ENCODE results near the gene VAMP2. TPM values are rescaled to one million over a fixed set of nuclear protein-coding genes. Genes with fewer than 3 reads are reported as not detected.
A peak's percentile ranks its signal among the peaks of the same experiment; 100 is the strongest.

Gene VAMP2
- total and polyA plus RNA-seq, 9 of the 15 experiments (the other 6 are each of a cell fraction or from before 2014, with no cell fraction given) = 2.3 to 31.8 (median 6.0) TPM

DNA sequence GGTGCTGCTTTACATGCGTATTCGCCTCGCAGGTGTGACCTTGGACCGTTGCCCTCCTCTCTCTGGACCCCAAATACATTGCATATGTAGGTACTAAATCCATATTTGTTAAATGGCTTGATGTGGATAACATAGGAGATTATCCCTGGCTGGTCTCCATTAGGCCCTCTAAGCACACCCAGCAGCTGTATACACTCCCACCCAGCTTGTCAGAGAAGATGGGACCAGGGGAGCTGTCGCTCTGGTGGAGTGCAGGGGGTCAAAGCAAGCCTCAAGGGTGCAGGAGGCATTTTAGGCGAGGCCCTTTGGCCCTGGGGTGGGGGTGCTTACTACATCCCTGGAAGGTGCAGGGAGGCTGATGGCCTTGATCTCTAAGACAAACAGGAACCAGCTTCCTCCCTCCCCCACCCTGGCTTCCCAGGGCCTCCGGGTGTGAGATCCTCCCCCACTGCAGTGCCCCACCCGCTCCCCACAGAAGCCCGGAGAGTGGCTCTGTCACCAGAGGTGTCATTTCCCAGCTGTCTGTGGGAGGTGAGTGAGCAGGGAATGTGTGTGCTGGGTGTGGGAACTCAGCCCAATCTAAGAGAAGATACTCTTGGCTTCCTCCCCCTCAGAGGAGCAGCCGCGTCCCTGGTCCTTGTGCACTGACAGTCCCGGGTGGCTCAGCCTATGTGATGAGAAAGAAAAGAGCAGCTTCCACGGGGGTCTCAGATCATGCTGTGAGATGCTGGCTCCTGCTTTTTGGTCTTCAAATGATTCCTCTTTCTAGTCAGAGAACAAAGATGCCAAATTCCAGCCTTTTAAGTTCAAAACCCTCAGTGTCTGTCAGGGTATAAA lies 1.4 kb upstream of the VAMP2 start (continued):
- TF ChIP-seq, protein P1, sequence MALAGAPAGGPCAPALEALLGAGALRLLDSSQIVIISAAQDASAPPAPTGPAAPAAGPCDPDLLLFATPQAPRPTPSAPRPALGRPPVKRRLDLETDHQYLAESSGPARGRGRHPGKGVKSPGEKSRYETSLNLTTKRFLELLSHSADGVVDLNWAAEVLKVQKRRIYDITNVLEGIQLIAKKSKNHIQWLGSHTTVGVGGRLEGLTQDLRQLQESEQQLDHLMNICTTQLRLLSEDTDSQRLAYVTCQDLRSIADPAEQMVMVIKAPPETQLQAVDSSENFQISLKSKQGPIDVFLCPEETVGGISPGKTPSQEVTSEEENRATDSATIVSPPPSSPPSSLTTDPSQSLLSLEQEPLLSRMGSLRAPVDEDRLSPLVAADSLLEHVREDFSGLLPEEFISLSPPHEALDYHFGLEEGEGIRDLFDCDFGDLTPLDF (CRISPR knock-in tag; IDR thresholded peaks at IDR 0.05) = no peak
- TF ChIP-seq HDAC6 (IDR thresholded peaks at IDR 0.05; ENCODE audit: low read depth, low read length) (no peak), ZNF316 (IDR thresholded peaks at IDR 0.05) (no peak), ZBTB17 (CRISPR knock-in tag; IDR thresholded peaks at IDR 0.05) (no peak), HDAC1 (IDR thresholded peaks at IDR 0.05) (peak in 1 of 2 experiments; percentile 70; a peak in 1 of 4 replicates), POLR2H (tag; IDR thresholded peaks at IDR 0.05; ENCODE audit: low read depth) (0 out of 2 replicates have a peak, but pooled peaks have one; percentile 26), RNF2 (IDR thresholded peaks at IDR 0.05) (peak; percentile 93), NFE2L1 (tag; IDR thresholded peaks at IDR 0.05; ENCODE audit: borderline replicate concordance, low read depth) (no peak), EZH2 (IDR thresholded peaks at IDR 0.05; ENCODE audit: borderline replicate concordance, low read depth, low read length) (no peak), ATF7 (IDR thresholded peaks at IDR 0.05) (0 out of 2 replicates have a peak, but pooled peaks have one; percentile 23), U2AF1 (optimal IDR thresholded peaks at IDR 0.05; ENCODE audit: low read depth, low read length) (no peak)
- TF ChIP-seq, protein P2, sequence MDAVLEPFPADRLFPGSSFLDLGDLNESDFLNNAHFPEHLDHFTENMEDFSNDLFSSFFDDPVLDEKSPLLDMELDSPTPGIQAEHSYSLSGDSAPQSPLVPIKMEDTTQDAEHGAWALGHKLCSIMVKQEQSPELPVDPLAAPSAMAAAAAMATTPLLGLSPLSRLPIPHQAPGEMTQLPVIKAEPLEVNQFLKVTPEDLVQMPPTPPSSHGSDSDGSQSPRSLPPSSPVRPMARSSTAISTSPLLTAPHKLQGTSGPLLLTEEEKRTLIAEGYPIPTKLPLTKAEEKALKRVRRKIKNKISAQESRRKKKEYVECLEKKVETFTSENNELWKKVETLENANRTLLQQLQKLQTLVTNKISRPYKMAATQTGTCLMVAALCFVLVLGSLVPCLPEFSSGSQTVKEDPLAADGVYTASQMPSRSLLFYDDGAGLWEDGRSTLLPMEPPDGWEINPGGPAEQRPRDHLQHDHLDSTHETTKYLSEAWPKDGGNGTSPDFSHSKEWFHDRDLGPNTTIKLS (IDR thresholded peaks at IDR 0.05; ENCODE audit: borderline replicate concordance, low read depth) = no peak
- TF ChIP-seq, protein P3, sequence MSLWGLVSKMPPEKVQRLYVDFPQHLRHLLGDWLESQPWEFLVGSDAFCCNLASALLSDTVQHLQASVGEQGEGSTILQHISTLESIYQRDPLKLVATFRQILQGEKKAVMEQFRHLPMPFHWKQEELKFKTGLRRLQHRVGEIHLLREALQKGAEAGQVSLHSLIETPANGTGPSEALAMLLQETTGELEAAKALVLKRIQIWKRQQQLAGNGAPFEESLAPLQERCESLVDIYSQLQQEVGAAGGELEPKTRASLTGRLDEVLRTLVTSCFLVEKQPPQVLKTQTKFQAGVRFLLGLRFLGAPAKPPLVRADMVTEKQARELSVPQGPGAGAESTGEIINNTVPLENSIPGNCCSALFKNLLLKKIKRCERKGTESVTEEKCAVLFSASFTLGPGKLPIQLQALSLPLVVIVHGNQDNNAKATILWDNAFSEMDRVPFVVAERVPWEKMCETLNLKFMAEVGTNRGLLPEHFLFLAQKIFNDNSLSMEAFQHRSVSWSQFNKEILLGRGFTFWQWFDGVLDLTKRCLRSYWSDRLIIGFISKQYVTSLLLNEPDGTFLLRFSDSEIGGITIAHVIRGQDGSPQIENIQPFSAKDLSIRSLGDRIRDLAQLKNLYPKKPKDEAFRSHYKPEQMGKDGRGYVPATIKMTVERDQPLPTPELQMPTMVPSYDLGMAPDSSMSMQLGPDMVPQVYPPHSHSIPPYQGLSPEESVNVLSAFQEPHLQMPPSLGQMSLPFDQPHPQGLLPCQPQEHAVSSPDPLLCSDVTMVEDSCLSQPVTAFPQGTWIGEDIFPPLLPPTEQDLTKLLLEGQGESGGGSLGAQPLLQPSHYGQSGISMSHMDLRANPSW (CRISPR knock-in tag; IDR thresholded peaks at IDR 0.05) = no peak
- TF ChIP-seq, protein P4, sequence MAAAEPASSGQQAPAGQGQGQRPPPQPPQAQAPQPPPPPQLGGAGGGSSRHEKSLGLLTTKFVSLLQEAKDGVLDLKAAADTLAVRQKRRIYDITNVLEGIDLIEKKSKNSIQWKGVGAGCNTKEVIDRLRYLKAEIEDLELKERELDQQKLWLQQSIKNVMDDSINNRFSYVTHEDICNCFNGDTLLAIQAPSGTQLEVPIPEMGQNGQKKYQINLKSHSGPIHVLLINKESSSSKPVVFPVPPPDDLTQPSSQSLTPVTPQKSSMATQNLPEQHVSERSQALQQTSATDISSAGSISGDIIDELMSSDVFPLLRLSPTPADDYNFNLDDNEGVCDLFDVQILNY (CRISPR knock-in tag; IDR thresholded peaks at IDR 0.05) = no peak
- TF ChIP-seq, protein P5, sequence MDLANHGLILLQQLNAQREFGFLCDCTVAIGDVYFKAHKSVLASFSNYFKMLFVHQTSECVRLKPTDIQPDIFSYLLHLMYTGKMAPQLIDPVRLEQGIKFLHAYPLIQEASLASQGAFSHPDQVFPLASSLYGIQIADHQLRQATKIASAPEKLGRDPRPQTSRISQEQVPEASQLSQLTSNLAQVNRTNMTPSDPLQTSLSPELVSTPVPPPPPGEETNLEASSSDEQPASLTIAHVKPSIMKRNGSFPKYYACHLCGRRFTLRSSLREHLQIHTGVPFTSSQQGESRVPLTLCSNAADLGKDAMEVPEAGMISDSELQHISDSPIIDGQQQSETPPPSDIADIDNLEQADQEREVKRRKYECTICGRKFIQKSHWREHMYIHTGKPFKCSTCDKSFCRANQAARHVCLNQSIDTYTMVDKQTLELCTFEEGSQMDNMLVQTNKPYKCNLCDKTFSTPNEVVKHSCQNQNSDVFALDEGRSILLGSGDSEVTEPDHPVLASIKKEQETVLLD (IDR thresholded peaks at IDR 0.05) = peak; percentile 80
- TF ChIP-seq, protein P6, sequence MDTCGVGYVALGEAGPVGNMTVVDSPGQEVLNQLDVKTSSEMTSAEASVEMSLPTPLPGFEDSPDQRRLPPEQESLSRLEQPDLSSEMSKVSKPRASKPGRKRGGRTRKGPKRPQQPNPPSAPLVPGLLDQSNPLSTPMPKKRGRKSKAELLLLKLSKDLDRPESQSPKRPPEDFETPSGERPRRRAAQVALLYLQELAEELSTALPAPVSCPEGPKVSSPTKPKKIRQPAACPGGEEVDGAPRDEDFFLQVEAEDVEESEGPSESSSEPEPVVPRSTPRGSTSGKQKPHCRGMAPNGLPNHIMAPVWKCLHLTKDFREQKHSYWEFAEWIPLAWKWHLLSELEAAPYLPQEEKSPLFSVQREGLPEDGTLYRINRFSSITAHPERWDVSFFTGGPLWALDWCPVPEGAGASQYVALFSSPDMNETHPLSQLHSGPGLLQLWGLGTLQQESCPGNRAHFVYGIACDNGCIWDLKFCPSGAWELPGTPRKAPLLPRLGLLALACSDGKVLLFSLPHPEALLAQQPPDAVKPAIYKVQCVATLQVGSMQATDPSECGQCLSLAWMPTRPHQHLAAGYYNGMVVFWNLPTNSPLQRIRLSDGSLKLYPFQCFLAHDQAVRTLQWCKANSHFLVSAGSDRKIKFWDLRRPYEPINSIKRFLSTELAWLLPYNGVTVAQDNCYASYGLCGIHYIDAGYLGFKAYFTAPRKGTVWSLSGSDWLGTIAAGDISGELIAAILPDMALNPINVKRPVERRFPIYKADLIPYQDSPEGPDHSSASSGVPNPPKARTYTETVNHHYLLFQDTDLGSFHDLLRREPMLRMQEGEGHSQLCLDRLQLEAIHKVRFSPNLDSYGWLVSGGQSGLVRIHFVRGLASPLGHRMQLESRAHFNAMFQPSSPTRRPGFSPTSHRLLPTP (IDR thresholded peaks at IDR 0.05; ENCODE audit: borderline replicate concordance, extremely low read depth, insufficient read length) = no peak
